ENCODE results near the gene LKAAEAR1. TPM values are rescaled to one million over a fixed set of nuclear protein-coding genes. Genes with fewer than 3 reads are reported as not detected.

Gene LKAAEAR1
- total RNA-seq, 3 donors from 2014 or later (not counting 1 experiment from before 2014, with no cell fraction given), result not detected

DNA sequence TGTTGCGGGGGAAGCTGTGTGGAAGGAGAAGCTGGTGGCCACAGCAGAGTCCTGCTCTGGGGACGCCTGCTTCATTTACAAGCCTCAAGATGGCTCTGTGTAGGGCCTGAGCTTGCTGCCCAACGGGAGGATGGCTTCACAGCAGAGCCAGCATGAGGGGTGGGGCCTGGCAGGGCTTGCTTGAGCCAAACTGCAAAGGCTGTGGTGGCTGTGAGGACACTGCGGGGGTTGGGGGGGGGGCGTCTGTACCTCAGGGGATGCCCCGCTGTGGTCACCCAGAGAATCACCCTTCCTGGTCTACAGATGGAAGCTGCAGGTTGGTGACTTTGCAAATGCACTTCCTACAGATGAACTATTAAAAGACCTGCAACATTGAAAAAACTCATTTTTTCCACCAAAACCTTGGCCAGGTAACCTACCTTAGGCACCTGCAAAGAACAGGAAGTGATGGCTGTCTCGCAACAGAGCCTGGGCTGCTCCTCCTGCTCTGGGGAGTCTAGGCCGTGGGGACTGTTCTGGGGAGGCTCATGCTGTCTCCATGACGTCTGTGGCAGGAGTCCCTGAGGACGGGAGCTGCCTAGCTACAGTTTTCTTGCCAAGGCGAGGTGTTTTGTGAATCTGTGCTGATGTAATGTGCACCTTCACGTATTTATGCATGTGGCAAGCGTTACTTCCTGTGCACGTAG, 15.8 kb upstream of the LKAAEAR1 start:
- H3K9me3 ChIP-seq (ENCODE audit: control insufficient read depth, insufficient read depth, low read length), result no peaks in the 10 kb centered on the region
- Mint-ChIP-seq H3K4me3 (no peak overlapping the region), H3K36me3 (no peaks in the 10 kb centered on the region), H3K4me1 (peaks cover 0 to 19% of the 10 kb centered on the region in 2 donors), H3K9me3 (peaks cover 4 to 5% of the 10 kb centered on the region in 2 donors), H3K27me3 (ENCODE audit: low read depth in 2 of 2) (peaks cover 14 to 27% of the 10 kb centered on the region in 2 donors), H3K27ac (no peak overlapping the region)
- intact Hi-C loops (cut with micrococcal nuclease), result no loop called here
- no peak for TF ChIP-seq CTCF (IDR thresholded peaks at IDR 0.05)
- DNase-seq (peak in 1 of 2 donors; percentile 58), ATAC-seq (peak in 2 of 3 donors; percentile 24 to 35)
- no peak overlapping the region for H3K27ac ChIP-seq (ENCODE audit: low read length)
- H3K4me3 ChIP-seq (ENCODE audit: low read length), result no peak overlapping the region
- WGBS (ENCODE audit: insufficient coverage), result 57% methylated on average over 12 of the region's 14 CpGs
- H3K27me3 ChIP-seq (ENCODE audit: control insufficient read depth, insufficient read depth, low read length), result peaks cover 17% of the 10 kb centered on the region
- H3K4me1 ChIP-seq (ENCODE audit: control insufficient read depth, insufficient read depth, low read length), result peaks cover 41% of the 10 kb centered on the region
- no peaks in the 10 kb centered on the region for H3K36me3 ChIP-seq (ENCODE audit: control insufficient read depth, insufficient read depth, low read length)

- Mint-ChIP-seq H3K27ac (no peak overlapping the region), H3K36me3 (no peaks in the 10 kb centered on the region), H3K4me3 (no peak overlapping the region), H3K4me1 (peaks cover 0 to 19% of the 10 kb centered on the region in 2 donors), H3K9me3 (peaks cover 4 to 5% of the 10 kb centered on the region in 2 donors), H3K27me3 (ENCODE audit: low read depth in 2 of 2) (peaks cover 14 to 27% of the 10 kb centered on the region in 2 donors)
- ATAC-seq, result no peak
- WGBS (ENCODE audit: insufficient coverage), result 94% methylated on average over 21 of the region's 21 CpGs
- TF ChIP-seq CTCF (IDR thresholded peaks at IDR 0.05), result no peak
- DNase-seq, result no peak
- H3K27me3 ChIP-seq (ENCODE audit: control insufficient read depth, insufficient read depth, low read length), result peaks cover 17% of the 10 kb centered on the region
- H3K27ac ChIP-seq (ENCODE audit: low read length), result no peak overlapping the region
- intact Hi-C loops (cut with micrococcal nuclease), result no loop called here
- H3K36me3 ChIP-seq (ENCODE audit: control insufficient read depth, insufficient read depth, low read length), result no peaks in the 10 kb centered on the region
- peaks cover 41% of the 10 kb centered on the region for H3K4me1 ChIP-seq (ENCODE audit: control insufficient read depth, insufficient read depth, low read length)
- no peaks in the 10 kb centered on the region for H3K9me3 ChIP-seq (ENCODE audit: control insufficient read depth, insufficient read depth, low read length)
- H3K4me3 ChIP-seq (ENCODE audit: low read length), result no peak overlapping the region
Observed at GRCh38 chr20:64099086-64099786, 15.0 kb upstream of the LKAAEAR1 start.

- Histone ChIP-seq H3K9me3 (ENCODE audit: control insufficient read depth, insufficient read depth, low read length) (no peaks in the 10 kb centered on the region), H3K27me3 (ENCODE audit: control insufficient read depth, insufficient read depth, low read length) (peaks cover 17% of the 10 kb centered on the region), H3K36me3 (ENCODE audit: control insufficient read depth, insufficient read depth, low read length) (no peaks in the 10 kb centered on the region), H3K4me3 (ENCODE audit: low read length) (no peak overlapping the region), H3K4me1 (ENCODE audit: control insufficient read depth, insufficient read depth, low read length) (peaks cover 41% of the 10 kb centered on the region), H3K27ac (ENCODE audit: low read length) (no peak overlapping the region)
- ATAC-seq (no peak), DNase-seq (no peak)
- WGBS (ENCODE audit: insufficient coverage), result 95% methylated on average over 28 of the region's 28 CpGs
- Mint-ChIP-seq H3K36me3 (no peaks in the 10 kb centered on the region), H3K4me1 (peaks cover 0 to 19% of the 10 kb centered on the region in 2 donors), H3K27me3 (ENCODE audit: low read depth in 2 of 2) (peaks cover 12 to 20% of the 10 kb centered on the region in 2 donors), H3K27ac (no peak overlapping the region), H3K4me3 (no peak overlapping the region), H3K9me3 (peaks cover 4 to 5% of the 10 kb centered on the region in 2 donors)
- intact Hi-C loops (cut with micrococcal nuclease), result no loop called here
- no peak for TF ChIP-seq CTCF (IDR thresholded peaks at IDR 0.05)
Observed at GRCh38 chr20:64098471-64099013, 14.3 kb upstream of the LKAAEAR1 start.

Data from natural killer cell (primary cell).